GM19351 (cell line): Measurements from ENCODE around the gene RAB11FIP5.
"Not testable (repeated sequence)": the region's sequence is repeated elsewhere in the genome, so short reads cannot be mapped to it uniquely, and the experiment has no call there.

Experiments
- ATAC-seq: cut with Tn5 transposase; IDR thresholded peaks from one replicate; pipeline ENCODE4 v1.9.1; 2021; ENCODE audit warnings: mild to moderate bottlenecking, moderate library complexity; ENCODE audit not compliant: unreplicated experiment

Gene RAB11FIP5

DNA sequence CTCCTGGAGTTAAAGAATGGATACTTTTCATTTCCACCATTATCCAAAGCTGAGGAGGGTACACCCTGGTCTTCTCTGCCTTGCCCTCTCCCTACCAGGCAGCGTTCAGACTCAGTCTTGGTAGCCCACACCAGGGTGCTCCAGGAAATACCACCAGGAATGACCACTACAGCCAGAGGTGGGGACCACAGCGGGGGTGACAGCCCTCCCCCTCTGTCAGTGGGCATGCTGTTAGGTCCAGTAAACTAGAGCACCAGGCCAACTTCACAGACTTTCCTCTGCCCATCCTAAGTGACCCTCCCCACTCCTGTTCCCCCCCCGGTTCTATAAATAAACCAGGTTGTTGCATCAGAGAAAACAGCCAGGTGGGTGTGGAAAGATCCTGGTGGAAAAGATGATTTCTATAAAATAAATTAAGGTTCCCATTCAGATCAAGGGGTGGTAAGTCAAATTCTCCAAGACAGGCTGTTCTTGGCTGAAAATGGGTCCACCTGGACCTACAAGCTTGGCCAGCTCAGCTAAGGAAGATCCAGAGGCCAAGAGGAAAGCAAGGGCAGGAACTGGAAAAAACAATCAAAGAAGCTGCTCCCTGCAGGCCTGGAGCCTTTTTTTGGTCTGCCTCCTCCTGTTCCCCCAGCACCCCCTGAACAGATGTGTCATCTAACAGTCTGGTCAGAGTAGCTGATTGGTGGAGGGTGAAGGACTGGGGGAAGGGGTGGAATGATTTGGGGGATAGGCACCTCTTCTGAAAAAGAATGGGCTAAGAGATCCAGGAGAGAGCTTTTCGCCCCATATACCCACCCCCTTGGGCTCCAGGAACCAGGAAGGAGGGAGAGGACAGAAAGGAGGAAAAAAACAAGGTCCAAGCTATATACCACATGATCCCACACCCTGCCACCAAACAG, 2.3 kb downstream of the RAB11FIP5 start:
- no peak for ATAC-seq

DNA sequence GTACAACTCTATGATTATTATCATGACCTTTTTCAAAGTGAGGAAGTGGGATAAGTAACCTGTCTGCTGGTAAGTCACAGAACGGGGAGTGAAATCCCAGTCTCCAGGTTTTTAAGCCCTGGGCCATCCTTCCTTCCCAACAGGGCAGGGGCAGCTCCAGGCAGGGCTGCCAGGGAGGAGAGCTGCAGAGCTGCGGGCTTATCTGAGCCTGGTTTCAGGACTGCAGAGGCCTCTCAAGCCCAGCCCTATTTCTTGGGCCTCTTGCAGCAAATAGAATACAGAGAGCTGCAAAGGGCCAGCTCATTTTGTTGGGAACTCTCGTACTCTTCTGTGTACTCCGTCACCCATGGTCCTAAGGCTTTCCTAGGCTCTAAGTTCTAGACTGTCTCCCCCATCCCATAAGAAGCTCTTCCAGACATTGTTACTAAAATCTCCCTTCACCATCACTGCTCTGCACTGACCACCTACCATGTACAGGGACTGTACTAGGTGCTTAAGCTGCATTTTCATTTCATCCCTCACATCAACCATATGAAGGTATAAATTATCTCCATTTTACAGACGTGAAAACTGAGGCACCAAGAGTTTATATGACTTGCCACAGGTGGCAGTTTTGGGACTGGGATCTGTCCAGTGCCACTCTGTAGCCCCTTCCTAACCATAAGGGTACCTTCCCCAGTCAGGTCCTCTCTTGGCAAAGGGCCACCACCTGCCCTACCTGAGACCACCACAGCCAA, 3.1 kb downstream of the RAB11FIP5 start:
- ATAC-seq: no peak

DNA sequence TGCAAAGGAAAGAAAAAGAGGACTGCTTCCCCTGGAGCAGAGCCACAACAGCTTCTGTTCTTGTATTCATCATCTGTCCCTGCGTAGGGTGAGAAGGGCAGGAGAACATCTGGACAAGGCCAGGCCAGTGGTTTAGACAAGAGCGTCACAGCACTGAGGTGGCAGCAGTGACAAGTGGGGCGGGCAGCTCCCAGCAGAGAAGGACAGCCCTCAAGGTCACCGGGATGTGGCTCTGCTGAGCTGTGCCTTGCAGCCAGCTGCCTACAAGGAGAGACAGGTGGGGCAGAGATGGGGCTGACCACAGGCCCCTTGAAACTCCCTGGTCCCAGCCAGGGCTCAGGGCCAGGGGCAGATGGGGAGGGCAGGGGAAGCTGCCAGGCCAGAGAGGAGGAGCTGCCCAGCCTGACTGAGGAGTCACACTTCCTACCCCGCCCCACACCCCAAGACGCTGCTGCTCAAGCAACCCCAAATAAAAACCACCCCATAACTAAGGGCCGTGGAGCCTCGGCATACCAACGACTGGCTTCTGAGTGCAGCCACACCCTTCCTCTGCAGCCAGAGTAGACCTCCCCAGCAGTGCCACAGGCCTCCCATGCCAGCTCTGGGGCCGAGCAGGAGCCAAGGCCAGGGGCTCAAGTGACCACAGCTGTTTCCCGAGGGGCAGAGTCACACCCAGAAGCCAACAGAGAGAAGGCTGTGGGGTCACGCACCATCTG, 5.4 kb downstream of the RAB11FIP5 start:
- no peak for ATAC-seq

DNA sequence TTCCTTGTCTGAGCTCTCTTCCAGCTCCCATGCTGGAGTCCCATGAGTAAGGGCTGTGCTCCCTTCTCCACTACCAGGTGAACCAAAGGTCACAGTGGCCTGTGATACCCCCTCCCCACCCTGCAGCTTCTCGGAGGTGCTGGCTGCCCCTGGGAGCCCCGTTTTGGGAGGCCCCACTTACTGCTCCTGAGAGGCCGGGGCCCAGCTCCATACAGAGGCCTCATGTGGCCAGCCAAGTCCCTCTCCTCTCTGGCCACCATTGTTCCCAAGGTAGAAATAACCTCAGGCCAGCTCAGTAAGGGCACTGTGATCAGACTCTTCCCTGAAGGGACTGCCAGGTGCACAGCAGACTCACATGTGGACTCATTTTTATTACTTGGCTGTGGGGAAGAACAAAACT, 6.0 kb downstream of the RAB11FIP5 start:
- no peak for ATAC-seq

DNA sequence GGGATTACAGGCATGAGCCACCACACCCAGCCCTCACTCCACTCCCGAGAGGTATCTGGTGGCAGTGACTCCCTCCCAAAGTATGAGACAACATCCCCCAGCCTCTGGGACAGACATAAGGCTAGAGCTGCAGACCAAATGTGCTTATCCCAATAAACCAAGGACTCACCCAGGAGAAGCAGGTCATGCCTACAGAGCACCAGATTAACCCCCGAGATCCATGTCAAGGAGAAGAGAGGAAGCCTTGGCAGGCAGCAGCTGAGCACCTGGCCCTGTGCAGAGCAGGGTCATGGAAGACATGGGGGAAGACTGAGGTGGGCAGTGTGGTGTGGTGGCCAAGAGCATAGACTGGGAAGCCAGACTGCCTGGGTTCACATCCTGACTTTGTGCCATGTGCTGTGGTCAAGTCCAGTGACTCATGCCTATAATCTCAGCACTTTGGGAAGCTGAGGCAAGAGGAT, 7.2 kb downstream of the RAB11FIP5 start:
- ATAC-seq: no peak

DNA sequence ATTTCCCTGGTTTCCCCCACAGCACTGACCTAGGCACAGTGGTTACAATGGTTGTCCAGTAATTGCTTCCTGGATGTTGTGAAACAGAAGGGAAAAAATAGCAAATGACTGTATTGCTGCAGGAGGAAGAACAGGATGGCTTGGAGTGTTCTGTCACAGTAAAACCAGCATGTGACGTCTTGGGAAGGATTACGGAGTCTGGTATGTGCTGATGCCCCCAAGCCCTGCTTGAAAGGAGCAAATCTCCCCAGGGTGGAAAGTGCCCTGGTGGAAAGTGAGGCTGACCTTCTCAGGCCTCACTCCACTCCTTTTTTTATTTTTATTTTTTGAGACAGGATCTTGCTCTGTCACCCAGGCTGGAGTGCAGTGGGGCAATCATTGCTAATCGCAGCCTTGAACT, 7.8 kb downstream of the RAB11FIP5 start:
- no peak for ATAC-seq

DNA sequence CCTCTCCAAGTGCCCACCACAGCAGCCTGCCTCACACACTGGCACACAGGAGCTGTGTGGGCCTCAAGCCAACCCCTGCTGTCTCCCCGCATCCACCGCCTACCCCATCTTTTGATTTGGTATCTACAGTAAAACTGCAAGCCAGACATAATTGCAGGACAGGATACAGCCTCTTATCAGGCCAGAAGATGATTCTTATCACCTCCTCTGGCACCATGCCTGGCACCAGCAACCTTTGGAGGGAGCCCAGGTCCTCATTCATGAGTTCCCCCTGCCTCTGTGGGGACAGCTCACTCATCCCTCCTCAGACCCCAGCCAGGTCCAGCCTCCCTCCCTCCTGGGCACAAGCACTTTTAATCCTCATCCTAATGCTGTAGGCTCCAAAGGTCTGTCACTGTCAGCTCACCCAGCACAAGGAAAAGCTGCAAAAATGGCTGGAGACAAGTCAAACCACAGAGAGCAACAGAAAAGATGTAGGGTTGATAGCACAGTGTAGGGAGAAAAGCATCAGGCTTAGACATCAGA, 9.7 kb downstream of the RAB11FIP5 start:
- ATAC-seq: no peak

DNA sequence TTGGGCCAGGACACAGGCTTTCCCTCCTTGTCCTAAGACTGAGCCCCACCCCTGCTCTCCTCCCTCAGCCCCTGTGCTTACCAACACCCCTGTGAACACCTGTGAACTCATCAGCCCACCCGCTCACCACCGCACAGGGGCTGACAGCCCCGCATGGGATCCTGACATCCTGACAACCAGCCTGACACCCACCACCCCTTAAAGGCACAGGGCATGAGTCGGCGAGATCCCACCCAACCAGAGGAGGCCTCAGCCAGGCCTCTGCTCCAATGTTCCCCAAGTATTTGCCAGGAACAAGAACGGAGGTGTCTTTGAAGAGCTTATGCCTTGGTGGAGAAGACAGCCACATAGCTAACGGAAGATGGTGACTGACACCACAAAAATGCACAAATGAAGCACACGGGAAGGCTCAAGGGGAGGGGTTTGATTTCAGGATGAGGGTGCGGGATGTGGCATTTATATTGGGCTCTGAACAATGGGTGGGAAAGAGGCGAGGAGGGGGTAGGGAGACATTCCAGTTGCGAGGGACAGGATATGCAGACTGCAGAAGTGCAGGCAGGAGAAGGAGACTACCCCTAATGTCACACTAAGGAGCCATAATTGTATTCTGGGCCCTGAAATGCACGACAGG, 11.0 kb downstream of the RAB11FIP5 start:
- ATAC-seq: no peak

DNA sequence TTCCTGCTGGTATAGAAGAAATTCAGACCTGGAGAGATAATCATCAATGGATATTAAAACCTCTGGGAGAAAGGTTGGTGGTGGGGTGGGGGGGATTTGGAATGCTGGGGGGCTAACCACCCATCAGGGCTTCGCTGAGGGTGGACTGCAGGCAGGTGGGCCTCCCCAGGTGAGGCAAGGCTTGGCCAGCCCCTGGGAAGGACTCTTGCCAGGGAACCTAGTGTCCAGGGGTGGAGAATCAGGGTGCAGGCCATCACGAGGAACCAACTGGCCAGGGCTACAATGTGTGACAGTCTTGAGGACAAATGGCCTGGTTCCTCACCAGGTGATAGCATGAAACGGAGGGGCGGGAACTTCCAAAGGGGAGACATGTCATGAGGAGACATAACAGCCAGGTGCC, 11.8 kb downstream of the RAB11FIP5 start:
- ATAC-seq: no peak

DNA sequence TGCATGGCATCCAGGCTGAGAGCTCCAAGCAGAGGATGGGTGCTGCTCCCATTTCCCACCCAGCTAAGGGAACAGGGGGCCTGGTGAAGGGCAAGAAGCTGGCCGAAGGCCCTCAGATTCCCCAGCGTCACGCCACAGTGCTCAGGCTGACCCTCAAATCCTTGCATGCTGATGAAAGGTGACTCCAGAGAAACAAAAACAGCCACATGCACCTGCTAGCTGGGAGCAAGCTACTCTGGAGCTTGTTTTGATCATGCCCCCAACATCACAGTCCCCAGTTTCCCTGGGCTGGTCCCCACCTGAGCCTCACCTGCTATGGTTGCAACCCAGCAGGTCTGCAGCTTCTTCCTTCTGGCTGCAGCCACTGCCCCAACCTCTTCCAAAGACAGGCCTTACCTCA, 13.3 kb downstream of the RAB11FIP5 start:
- ATAC-seq: no peak

DNA sequence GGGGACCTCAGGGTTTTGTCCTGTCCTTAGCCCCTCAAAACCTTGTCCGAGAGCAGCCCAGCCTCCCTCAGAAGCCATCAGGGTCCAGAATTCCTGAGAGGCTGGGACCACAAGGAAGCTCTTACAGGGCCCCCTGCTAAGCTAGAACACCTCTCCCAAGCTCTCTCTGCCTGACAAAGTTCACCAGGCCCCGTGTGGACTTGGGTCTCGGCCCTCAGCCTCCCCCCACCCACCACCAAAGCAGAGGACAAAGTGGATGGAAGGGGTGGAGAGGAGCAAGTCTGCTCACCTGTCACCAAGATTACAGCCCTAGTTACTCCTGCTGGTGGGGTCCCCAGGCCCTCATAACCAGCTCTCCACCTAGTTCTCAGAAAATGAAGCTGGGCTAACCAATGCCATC, 16.8 kb downstream of the RAB11FIP5 start:
- no peak for ATAC-seq

DNA sequence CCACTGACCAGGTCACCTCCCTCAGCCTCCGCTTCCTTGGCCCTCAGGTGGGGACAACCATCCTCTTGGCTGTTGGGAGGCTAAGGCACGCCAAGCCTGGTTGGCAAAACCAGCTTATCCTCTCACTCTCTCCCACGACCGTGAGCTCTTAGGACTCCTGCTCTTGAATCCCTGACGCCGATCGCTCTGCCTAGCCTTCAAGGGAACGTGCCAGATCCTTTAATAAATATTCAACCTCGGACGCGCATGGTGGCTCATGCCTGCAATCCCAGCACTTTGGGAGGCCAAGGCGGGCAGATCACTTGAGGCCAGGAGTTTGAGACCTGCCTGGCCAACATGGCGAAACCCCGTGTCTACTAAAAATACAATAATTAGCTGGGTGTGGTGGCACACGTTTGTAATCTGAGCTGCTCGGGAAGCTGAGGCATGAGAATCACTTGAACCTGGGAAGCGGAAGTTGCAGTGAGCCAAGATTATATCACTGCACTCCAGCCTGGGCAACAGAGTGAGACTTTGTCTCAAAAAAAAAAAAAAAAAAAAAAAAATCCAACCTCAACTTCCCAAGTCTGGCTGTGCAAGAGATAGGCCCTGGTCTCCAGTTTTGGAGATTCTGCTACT, 19.0 kb downstream of the RAB11FIP5 start:
- not testable (repeated sequence) for ATAC-seq

DNA sequence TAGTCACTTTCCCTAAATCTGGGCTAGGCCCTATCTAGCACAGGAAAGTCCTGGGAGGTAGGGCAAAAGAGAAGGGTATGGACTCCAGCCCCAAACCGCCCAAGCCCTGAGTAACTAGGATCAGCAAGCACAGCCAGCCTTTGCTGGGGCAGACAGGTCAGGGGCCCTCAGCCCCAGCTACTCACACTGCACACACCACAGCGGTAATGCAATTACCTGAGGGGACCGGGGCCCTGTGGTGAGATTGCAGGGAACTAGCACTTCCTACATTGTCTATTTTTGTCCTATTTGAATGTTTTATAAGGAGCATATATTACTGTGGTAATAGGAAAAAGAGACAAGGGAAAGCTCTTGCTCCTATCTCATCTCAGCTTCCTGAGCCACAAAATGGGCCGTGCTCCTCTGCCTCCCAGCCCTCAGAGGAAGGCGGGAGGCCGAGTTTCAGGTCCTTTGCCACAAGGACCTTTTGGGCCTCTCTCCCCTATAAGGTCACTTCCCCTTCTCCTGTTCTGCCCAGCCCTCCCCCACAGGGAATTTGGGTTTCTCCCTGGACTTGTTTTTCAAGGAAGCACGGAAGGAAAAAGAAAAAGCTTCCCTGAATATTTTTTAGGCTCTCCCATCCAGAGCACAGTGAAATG, 20.5 kb downstream of the RAB11FIP5 start:
- no peak for ATAC-seq

DNA sequence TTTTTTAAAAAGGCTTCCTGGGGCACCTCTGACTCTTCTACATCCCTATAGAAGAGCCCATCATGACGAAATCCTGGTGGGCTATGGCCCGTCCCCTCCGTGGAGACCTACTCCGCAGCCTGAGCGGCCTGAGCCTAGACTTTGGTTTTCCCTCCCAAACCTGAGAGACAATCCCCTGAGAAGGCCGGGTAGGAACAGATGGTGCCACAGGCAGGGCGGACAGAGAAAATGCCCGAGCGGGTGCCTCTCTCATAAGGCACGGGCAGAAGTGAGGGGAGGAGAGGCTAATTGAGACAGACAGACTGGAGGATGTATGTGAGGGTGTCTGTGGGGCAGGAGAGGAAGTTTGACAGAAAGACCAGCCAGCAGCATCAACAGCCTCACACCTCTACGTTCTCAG, 21.1 kb downstream of the RAB11FIP5 start:
- no peak for ATAC-seq

DNA sequence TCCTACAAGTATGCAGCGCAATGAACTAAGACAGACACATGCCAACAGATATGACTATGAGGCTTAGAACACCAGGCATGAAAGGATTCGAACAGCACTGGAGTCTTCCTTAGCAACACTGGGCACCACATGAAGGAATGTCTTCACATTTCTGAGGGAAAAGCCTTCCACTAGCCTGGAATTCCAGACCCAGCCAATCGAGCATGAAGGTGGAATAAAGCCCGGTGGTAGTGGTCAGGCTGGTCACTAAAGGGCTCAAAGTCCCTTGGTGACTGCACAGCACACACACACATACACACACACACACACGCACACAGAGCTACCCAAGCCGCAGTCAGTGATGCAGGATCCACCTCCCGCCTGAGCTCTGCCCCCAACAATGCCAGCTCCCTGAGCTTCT, 21.6 kb downstream of the RAB11FIP5 start:
- ATAC-seq: no peak

DNA sequence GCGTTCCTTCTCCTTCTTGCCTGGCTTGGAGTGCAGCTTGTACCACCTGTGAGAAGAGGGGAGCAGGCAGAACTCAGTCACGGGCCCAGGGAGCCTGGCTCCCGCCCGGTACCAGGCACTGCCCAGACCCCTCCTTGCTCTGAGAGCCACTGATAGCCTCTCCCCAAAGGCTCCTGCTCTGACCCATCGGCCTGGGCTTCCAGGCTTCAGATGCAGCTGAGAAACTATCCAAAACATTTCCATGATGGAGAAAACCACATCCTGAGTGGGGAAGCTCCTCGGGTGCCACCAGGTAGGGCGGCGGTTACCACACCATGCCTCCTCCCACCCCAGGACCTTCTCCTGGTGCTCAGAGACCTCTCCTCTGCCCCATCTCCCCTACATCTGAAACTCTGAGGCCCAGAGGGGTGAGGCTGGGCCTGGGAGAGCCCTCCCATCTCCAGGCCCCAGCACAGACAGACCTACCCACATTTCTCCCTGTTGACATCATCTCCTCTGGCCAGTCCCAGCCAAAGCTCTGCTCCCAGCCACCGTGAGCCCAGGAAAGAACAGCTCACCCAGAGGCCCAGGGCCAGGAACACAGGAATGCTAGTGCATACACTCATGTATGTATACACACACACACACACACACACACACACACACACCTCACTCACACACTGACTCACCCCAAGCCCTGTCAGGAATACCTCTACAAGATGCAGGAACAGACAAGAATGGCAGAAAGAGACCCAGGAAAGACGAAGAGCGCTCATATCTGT, 23.3 kb downstream of the RAB11FIP5 start:
- no peak for ATAC-seq

DNA sequence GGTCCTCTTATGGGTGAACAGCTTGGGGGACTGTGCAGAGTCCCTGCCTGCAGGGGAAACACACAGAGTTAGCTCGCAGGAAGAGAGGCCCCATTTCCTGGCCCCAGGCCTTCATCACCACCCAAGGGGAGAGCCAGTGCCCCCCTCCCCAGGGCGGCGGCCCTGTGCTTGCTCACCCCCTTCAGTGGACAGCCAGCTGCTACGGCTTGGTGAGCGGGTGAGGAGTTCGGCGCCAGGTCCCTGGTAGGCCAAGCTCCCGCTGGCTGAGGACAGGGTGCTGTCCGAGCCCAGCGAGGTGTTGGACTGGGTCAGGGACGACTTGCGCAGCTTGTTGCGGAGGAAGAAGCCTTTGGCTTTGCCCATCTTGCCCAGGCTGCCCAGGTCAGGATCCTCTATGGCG, 24.0 kb downstream of the RAB11FIP5 start:
- no peak for ATAC-seq

DNA sequence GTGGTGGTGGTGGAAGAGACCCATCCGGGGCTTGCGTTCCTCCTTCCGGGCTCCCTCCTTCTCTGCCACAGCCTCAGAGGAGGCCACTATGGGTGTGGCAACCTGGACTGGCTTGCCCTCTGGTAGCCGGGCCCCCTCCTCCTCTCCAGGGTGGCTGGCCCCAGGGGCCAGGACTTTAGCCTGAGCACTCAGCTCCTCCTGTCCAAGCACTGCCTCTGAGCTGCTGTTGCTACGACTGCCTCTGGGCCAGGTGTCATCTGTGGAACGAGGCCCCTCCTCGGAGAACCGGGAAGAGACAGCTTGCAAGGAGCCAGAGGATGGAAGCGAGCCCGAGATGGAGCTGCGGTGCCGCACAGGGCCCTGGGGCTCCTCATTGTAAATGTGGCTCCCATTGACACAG, 24.5 kb downstream of the RAB11FIP5 start:
- no peak for ATAC-seq

DNA sequence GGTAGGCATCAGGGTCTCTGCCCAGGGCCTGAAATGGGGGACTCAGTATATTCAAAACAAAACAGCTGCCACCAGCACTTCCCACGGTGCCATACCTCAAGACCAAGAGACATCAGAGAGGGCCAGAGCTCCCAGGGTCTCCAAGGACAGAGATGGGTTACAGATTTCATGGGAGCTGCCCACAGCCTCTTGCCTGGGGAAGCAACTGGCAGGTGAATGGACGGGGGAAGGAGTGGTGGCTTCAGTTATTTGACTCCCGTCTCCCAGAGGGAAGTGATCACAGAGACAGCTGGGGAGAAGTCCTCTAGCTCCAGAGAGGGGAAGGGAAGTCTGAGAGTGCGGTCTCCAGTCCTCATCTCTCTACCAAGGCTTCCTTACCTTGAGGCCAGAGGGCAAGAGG, 25.4 kb downstream of the RAB11FIP5 start:
- no peak for ATAC-seq
